T-cell (primary cell): Measurements from ENCODE around the gene WSB1. TPM values are rescaled to one million over a fixed set of nuclear protein-coding genes. Genes with fewer than 3 reads are reported as not detected.
"Not testable (repeated sequence)": the region's sequence is repeated elsewhere in the genome, so short reads cannot be mapped to it uniquely, and the experiment has no call there.

Experiments used
- ATAC-seq, 4 experiments: fragments of 200-7000 bp in 3 of 4; fragments of 150-1000 bp in 1 of 4; cut with Tn5 transposase; replicated peaks in 1 of 4; 1 replicate in 3 of 4; 2 replicates in 1 of 4; pipeline ENCODE4 v1.10.0; 2021; ENCODE audit warnings: moderate library complexity in 3 of 4, mild to moderate bottlenecking in 2 of 4, moderate number of reproducible peaks in 1 of 4
- CTCF ChIA-PET, 2 donors: fragments of 300-600 bp; sonication (Branson Sonifier 250); formaldehyde crosslinking; loops; one replicate each; lab custom pipeline; 2022; ENCODE audit warnings: antibody characterized with exemption in 2 of 2; lab: Charles Lee
- POLR2A ChIA-PET, 2 donors: fragments of 300-600 bp; sonication (Branson Sonifier 250); formaldehyde crosslinking; loops; one replicate each; lab custom pipeline; 2022; ENCODE audit warnings: antibody characterized with exemption in 2 of 2; lab: Charles Lee
- DNase-seq, 35 experiments: peaks; one replicate each; pipeline versions ENCODE4 v3.0.0 to v3.0.0-alpha.2; 2013 to 2023
- H3K27ac ChIP-seq: one replicate; pipeline ENCODE4 v1.5.1; 2013; ENCODE audit warnings: low read length
- H3K27me3 ChIP-seq, 2 experiments: replicated peaks in 1 of 2; 1 replicate in 1 of 2; 2 replicates in 1 of 2; pipeline versions ENCODE4 v1.6.1 to v1.7.0; 2013; ENCODE audit warnings: low read length in 1 of 2, mixed read lengths in 1 of 2; ENCODE audit not compliant: control insufficient read depth in 2 of 2, insufficient read depth in 2 of 2; ENCODE audit errors: extremely low read depth in 1 of 2
- H3K36me3 ChIP-seq, 2 donors: 1 replicate in 1 of 2; 2 replicates in 1 of 2; pipeline versions ENCODE4 v1.6.1 to v1.7.0; 2013; ENCODE audit warnings: low read length in 1 of 2; ENCODE audit not compliant: control insufficient read depth in 2 of 2, insufficient read depth in 1 of 2; ENCODE audit errors: extremely low read depth in 1 of 2
- H3K4me1 ChIP-seq, 2 experiments: 1 replicate in 1 of 2; 2 replicates in 1 of 2; pipeline versions ENCODE4 v1.6.1 to v1.7.0; 2013; ENCODE audit warnings: low read length in 2 of 2, mixed read lengths in 1 of 2; ENCODE audit not compliant: insufficient read depth in 2 of 2, control insufficient read depth in 1 of 2; ENCODE audit errors: extremely low read depth in 1 of 2
- H3K4me3 ChIP-seq, 2 donors: 1 replicate in 1 of 2; 2 replicates in 1 of 2; pipeline versions ENCODE4 v1.5.1 to v1.7.0; 2013; ENCODE audit warnings: mild to moderate bottlenecking in 2 of 2, low read length in 1 of 2, moderate library complexity in 1 of 2; ENCODE audit not compliant: control insufficient read depth in 1 of 2; ENCODE audit errors: extremely low read depth in 1 of 2
- H3K9me3 ChIP-seq: 2 replicates; pipeline ENCODE4 v1.7.0; 2013
- H3K27ac Mint-ChIP-seq, 2 donors: one replicate each; pipeline ENCODE4 v1.8.0; 2020 to 2021; ENCODE audit warnings: mild to moderate bottlenecking in 2 of 2, mixed read lengths in 2 of 2
- H3K27me3 Mint-ChIP-seq, 2 donors: one replicate each; pipeline ENCODE4 v1.8.0; 2021 to 2022; ENCODE audit warnings: mixed read lengths in 2 of 2
- H3K36me3 Mint-ChIP-seq: one replicate; pipeline ENCODE4 v1.8.0; 2021; ENCODE audit warnings: mixed read lengths
- H3K4me1 Mint-ChIP-seq, 3 donors: one replicate each; pipeline ENCODE4 v1.8.0; 2020 to 2022; ENCODE audit warnings: mixed read lengths in 3 of 3, mild to moderate bottlenecking in 1 of 3
- H3K4me3 Mint-ChIP-seq, 3 donors: one replicate each; pipeline ENCODE4 v1.8.0; 2020 to 2022; ENCODE audit warnings: mild to moderate bottlenecking in 3 of 3, mixed read lengths in 3 of 3, moderate library complexity in 3 of 3
- H3K9me3 Mint-ChIP-seq, 3 donors: one replicate each; pipeline ENCODE4 v1.8.0; 2020 to 2022; ENCODE audit warnings: mixed read lengths in 3 of 3
- WGBS: methylation state at CpG from one replicate; pipeline ENCODE4 v1.1.5; 2013; ENCODE audit warnings: missing lambda C conversion rate; ENCODE audit not compliant: insufficient coverage; 5-methylcytosine and 5-hydroxymethylcytosine counted together
- total RNA-seq, 35 experiments: library from RNA in 6 of 35; stranded (reverse) in 6 of 35; fragments of 120-200 nt in 1 of 35; gene quantifications; one replicate each; pipeline versions ENCODE4 v1.2.1 to v1.2.4 and lab custom pipeline; 2013 to 2026

Gene WSB1
- total RNA-seq, 5 donors from 2014 or later (not counting 1 experiment from before 2014, with no cell fraction given), result 103 to 142 (median 115) TPM

- peaks cover 17 to 24% of the 10 kb centered on the region in 2 donors for H3K27me3 Mint-ChIP-seq
- Histone ChIP-seq H3K4me1 (no peaks in the 10 kb centered on the region), H3K27me3 (peaks cover 0 to 19% of the 10 kb centered on the region in 2 experiments), H3K9me3 (no peaks in the 10 kb centered on the region), H3K36me3 (no peaks in the 10 kb centered on the region), H3K27ac (no peak overlapping the region), H3K4me3 (no peak overlapping the region)
- WGBS, result no CpG with 5 or more reads among the region's 3 CpGs
- H3K36me3 Mint-ChIP-seq, result no peaks in the 10 kb centered on the region
- POLR2A ChIA-PET, result no interaction called here
- DNase-seq (no peak), ATAC-seq (no peak)
- no peak overlapping the region for H3K27ac Mint-ChIP-seq
- no peaks in the 10 kb centered on the region for H3K9me3 Mint-ChIP-seq
- H3K4me3 Mint-ChIP-seq, result no peak overlapping the region
- H3K4me1 Mint-ChIP-seq, result peaks cover 0 to 4% (median 3%) of the 10 kb centered on the region in 3 donors
- CTCF ChIA-PET, result no interaction called here
Measured at GRCh38 chr17:27247958-27248342, 46.0 kb upstream of the WSB1 start.

- H3K36me3 ChIP-seq, H3K4me3 Mint-ChIP-seq, H3K27ac Mint-ChIP-seq, ATAC-seq, H3K4me1 ChIP-seq, H3K36me3 Mint-ChIP-seq, H3K9me3 ChIP-seq, H3K4me1 Mint-ChIP-seq, DNase-seq, H3K4me3 ChIP-seq, POLR2A ChIA-PET, H3K9me3 Mint-ChIP-seq, H3K27ac ChIP-seq: not testable (repeated sequence)
- H3K27me3 ChIP-seq, result peaks cover 0 to 15% of the 10 kb centered on the region in 2 experiments
- no CpG with 5 or more reads among the region's 1 CpG for WGBS
- CTCF ChIA-PET, result interaction anchor here in 1 of 2 donors (1.1 to 1.9 kb wide), 2 partner anchors 9 to 14 kb away, joined by 3 to 4 read pairs; no protein-coding TSS in a partner anchor
- peaks cover 17 to 24% of the 10 kb centered on the region in 2 donors for H3K27me3 Mint-ChIP-seq
Measured at GRCh38 chr17:27250791-27251190, 43.1 kb upstream of the WSB1 start.

GRCh38 chr17:27254802-27255201 is 39.1 kb upstream of the WSB1 start:
- H3K27me3 ChIP-seq, H3K4me3 Mint-ChIP-seq, H3K4me1 Mint-ChIP-seq, H3K36me3 ChIP-seq, H3K27ac Mint-ChIP-seq, H3K4me3 ChIP-seq, ATAC-seq, H3K27ac ChIP-seq, H3K36me3 Mint-ChIP-seq, H3K9me3 ChIP-seq, H3K9me3 Mint-ChIP-seq, DNase-seq, H3K4me1 ChIP-seq, POLR2A ChIA-PET: not testable (repeated sequence)
- CTCF ChIA-PET, result interaction anchor here in 1 of 2 donors (0.7 kb wide), 1 partner anchor 845 kb away, joined by 3 read pairs; no protein-coding TSS in a partner anchor
- peaks cover 10 to 11% of the 10 kb centered on the region in 2 donors for H3K27me3 Mint-ChIP-seq
- WGBS, result no CpG with 5 or more reads among the region's 4 CpGs

- Histone ChIP-seq H3K27me3 (peaks cover 0 to 2% of the 10 kb centered on the region in 2 experiments), H3K9me3 (no peaks in the 10 kb centered on the region), H3K4me3 (no peak overlapping the region), H3K36me3 (no peaks in the 10 kb centered on the region), H3K27ac (no peak overlapping the region), H3K4me1 (no peaks in the 10 kb centered on the region)
- no peak for DNase-seq
- Mint-ChIP-seq H3K36me3 (no peaks in the 10 kb centered on the region), H3K27me3 (peaks cover 3 to 5% of the 10 kb centered on the region in 2 donors), H3K27ac (no peak overlapping the region), H3K4me1 (no peaks in the 10 kb centered on the region), H3K4me3 (no peak overlapping the region), H3K9me3 (no peaks in the 10 kb centered on the region)
- ChIA-PET CTCF (interaction anchor here in 1 of 2 donors (0.7 kb wide), 1 partner anchor 77 kb away, joined by 3 read pairs; no protein-coding TSS in a partner anchor), POLR2A (no interaction called here)
- no peak for ATAC-seq
- WGBS, result 100% methylated on average over 2 of the region's 5 CpGs
Measured at GRCh38 chr17:27256225-27257030, 37.5 kb upstream of the WSB1 start.

GRCh38 chr17:27257031-27257357 is 36.9 kb upstream of the WSB1 start:
- no peaks in the 10 kb centered on the region for H3K4me1 Mint-ChIP-seq
- H3K4me3 ChIP-seq, result no peak overlapping the region
- H3K27ac ChIP-seq, result no peak overlapping the region
- peaks cover under 1 to 2% of the 10 kb centered on the region in 2 donors for H3K27me3 Mint-ChIP-seq
- WGBS, result 100% methylated on average over 2 of the region's 4 CpGs
- DNase-seq, result no peak
- peaks cover 0 to 2% of the 10 kb centered on the region in 2 experiments for H3K27me3 ChIP-seq
- no peaks in the 10 kb centered on the region for H3K9me3 Mint-ChIP-seq
- no peak for ATAC-seq
- no peaks in the 10 kb centered on the region for H3K36me3 ChIP-seq
- H3K9me3 ChIP-seq, result no peaks in the 10 kb centered on the region
- H3K36me3 Mint-ChIP-seq, result no peaks in the 10 kb centered on the region
- H3K27ac Mint-ChIP-seq, result no peak overlapping the region
- no peak overlapping the region for H3K4me3 Mint-ChIP-seq
- H3K4me1 ChIP-seq, result no peaks in the 10 kb centered on the region
- ChIA-PET CTCF (no interaction called here), POLR2A (interaction anchor here in 1 of 2 donors (0.6 kb wide), 1 partner anchor 66 kb away, joined by 3 read pairs; no protein-coding TSS in a partner anchor)

GRCh38 chr17:27259356-27259755 is 34.6 kb upstream of the WSB1 start:
- Histone ChIP-seq H3K4me3 (no peak overlapping the region), H3K27me3 (peaks cover 0 to 2% of the 10 kb centered on the region in 2 experiments), H3K9me3 (no peaks in the 10 kb centered on the region), H3K4me1 (no peaks in the 10 kb centered on the region), H3K36me3 (no peaks in the 10 kb centered on the region), H3K27ac (no peak overlapping the region)
- Mint-ChIP-seq H3K27ac (no peak overlapping the region), H3K27me3 (peaks cover 0 to 2% of the 10 kb centered on the region in 2 donors), H3K36me3 (no peaks in the 10 kb centered on the region), H3K4me3 (no peak overlapping the region), H3K9me3 (no peaks in the 10 kb centered on the region), H3K4me1 (no peaks in the 10 kb centered on the region)
- DNase-seq (no peak), ATAC-seq (no peak)
- CTCF ChIA-PET, result interaction anchor here in 1 of 2 donors (0.9 kb wide), 1 partner anchor 8 kb away, joined by 3 read pairs; no protein-coding TSS in a partner anchor
- POLR2A ChIA-PET, result no interaction called here
- 96% methylated on average over 4 of the region's 4 CpGs for WGBS
